ENCODE results near the gene CHSY1.

DNA sequence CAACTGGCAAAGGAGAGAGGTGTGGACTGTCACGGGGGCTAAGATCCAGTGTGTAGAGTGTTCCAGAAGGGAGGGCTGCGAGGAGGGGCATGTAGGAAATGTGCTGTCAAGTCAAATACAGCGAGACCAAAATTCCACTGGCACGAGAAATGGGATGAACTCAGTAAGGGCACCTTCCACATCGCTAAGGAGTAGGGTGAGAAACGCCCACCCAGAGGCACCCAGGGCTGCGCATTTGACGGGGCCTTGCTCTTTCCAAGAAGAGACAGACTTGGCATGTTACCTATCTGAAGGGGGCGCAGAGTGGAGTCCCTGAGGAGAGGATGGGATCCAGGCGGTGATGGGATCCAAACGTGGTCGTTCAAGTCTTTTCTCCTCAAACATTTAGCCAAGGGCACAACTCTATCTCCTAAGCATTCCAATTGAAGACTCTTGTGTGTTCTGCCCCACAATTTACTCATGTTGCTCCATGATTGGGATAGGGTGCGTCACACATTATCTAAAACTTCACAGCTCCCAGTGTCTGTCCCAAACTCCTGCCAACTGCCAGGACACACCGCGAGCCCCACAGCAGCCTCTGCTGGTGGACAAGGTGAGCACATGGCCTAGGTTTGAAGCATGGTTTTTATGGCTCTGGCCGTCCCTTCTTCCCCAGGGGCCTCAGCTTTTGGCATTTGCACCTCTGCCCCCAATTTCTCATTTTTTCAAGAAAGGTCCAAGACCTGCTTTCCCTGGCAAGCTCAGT is 17.8 kb upstream of the CHSY1 start:
- no peak for TF ChIP-seq POLR2A (IDR thresholded peaks at IDR 0.05)
- TF ChIP-seq, protein P1, sequence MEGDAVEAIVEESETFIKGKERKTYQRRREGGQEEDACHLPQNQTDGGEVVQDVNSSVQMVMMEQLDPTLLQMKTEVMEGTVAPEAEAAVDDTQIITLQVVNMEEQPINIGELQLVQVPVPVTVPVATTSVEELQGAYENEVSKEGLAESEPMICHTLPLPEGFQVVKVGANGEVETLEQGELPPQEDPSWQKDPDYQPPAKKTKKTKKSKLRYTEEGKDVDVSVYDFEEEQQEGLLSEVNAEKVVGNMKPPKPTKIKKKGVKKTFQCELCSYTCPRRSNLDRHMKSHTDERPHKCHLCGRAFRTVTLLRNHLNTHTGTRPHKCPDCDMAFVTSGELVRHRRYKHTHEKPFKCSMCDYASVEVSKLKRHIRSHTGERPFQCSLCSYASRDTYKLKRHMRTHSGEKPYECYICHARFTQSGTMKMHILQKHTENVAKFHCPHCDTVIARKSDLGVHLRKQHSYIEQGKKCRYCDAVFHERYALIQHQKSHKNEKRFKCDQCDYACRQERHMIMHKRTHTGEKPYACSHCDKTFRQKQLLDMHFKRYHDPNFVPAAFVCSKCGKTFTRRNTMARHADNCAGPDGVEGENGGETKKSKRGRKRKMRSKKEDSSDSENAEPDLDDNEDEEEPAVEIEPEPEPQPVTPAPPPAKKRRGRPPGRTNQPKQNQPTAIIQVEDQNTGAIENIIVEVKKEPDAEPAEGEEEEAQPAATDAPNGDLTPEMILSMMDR (IDR thresholded peaks at IDR 0.05 in 8 of 11, conservative IDR thresholded peaks at IDR 0.05 in 3 of 11): no peak
